B cell (primary cell): ENCODE results near the gene GRM3.

ENCODE experiments used
- EZH2 ChIP-seq: IDR thresholded peaks from 2 replicates; pipeline ENCODE4 v1.6.1; 2012; ENCODE audit warnings: borderline replicate concordance, low read depth, mild to moderate bottlenecking, moderate library complexity, low read length; ENCODE audit not compliant: insufficient read depth, poor library complexity, severe bottlenecking
- TF ChIP-seq, protein P1 (sequence below): fragments of 200-600 bp; IDR thresholded peaks from one replicate; pipeline ENCODE4 v1.8.0; 2022; ENCODE audit warnings: antibody characterized with exemption, mild to moderate bottlenecking

DNA sequence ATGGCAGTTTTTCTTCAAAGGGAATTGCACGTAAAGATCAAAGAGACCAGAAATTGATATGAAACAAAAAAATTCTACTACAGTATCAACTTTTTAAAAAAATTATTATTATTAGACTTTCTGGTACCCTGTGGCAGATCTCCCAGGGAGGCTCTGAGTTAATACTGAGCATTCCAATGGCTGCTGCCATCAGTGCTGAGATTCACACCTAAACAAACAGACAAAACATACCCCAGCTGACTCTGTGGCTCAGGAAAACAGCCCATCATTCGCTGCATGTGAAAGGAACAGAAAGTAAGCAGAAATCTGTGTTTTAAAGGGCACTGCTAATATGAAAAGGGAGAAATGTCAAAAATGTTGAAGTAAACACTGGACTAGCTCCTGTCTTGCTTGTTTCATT is 118.4 kb downstream of the GRM3 start:
- TF ChIP-seq, protein P1, sequence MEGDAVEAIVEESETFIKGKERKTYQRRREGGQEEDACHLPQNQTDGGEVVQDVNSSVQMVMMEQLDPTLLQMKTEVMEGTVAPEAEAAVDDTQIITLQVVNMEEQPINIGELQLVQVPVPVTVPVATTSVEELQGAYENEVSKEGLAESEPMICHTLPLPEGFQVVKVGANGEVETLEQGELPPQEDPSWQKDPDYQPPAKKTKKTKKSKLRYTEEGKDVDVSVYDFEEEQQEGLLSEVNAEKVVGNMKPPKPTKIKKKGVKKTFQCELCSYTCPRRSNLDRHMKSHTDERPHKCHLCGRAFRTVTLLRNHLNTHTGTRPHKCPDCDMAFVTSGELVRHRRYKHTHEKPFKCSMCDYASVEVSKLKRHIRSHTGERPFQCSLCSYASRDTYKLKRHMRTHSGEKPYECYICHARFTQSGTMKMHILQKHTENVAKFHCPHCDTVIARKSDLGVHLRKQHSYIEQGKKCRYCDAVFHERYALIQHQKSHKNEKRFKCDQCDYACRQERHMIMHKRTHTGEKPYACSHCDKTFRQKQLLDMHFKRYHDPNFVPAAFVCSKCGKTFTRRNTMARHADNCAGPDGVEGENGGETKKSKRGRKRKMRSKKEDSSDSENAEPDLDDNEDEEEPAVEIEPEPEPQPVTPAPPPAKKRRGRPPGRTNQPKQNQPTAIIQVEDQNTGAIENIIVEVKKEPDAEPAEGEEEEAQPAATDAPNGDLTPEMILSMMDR: no peak
- no peak for TF ChIP-seq EZH2
